ENCODE measurements around the gene RPL27A. TPM values are rescaled to one million over a fixed set of nuclear protein-coding genes. Genes with fewer than 3 reads are reported as not detected.
"Not testable (repeated sequence)": the region's sequence is repeated elsewhere in the genome, so short reads cannot be mapped to it uniquely, and the experiment has no call there.

RPL27A gene
- total RNA-seq, 1 donor from 2014 or later, result 1,860 TPM

- Histone ChIP-seq H3K9ac (ENCODE audit: low read depth in 1 of 3, low read length in 3 of 3) (no peak overlapping the region), H3K4me1 (ENCODE audit: control insufficient read depth in 3 of 3, insufficient read depth in 3 of 3, low read length in 3 of 3) (no peaks in the 10 kb centered on the region), H3K36me3 (ENCODE audit: control insufficient read depth in 3 of 3, insufficient read depth in 3 of 3, low read length in 3 of 3) (peaks cover 29 to 45% (median 38%) of the 10 kb centered on the region in 3 donors), H3K9me3 (ENCODE audit: control insufficient read depth in 3 of 3, low read length in 3 of 3) (no peaks in the 10 kb centered on the region), H3K27ac (ENCODE audit: low read depth, low read length) (no peak overlapping the region), H3K4me3 (ENCODE audit: low read length in 3 of 3) (no peak overlapping the region), H3K27me3 (ENCODE audit: control insufficient read depth in 3 of 3, insufficient read depth in 3 of 3, low read length in 3 of 3) (no peaks in the 10 kb centered on the region)
Measured at GRCh38 chr11:8649361-8649760, 33.2 kb upstream of the RPL27A start.

- H3K27me3 ChIP-seq (ENCODE audit: control insufficient read depth in 3 of 3, insufficient read depth in 3 of 3, low read length in 3 of 3), result no peaks in the 10 kb centered on the region
- no peaks in the 10 kb centered on the region for H3K4me1 ChIP-seq (ENCODE audit: control insufficient read depth in 3 of 3, insufficient read depth in 3 of 3, low read length in 3 of 3)
- H3K9ac ChIP-seq (ENCODE audit: low read depth in 1 of 3, low read length in 3 of 3), result no peak overlapping the region
- no peak overlapping the region for H3K27ac ChIP-seq (ENCODE audit: low read depth, low read length)
- H3K4me3 ChIP-seq (ENCODE audit: low read length in 3 of 3), result no peak overlapping the region
- peaks cover 26 to 36% (median 29%) of the 10 kb centered on the region in 3 donors for H3K36me3 ChIP-seq (ENCODE audit: control insufficient read depth in 3 of 3, insufficient read depth in 3 of 3, low read length in 3 of 3)
- H3K9me3 ChIP-seq (ENCODE audit: control insufficient read depth in 3 of 3, low read length in 3 of 3), result no peaks in the 10 kb centered on the region
Measured at GRCh38 chr11:8650401-8650990, 32.1 kb upstream of the RPL27A start.

- H3K4me3 ChIP-seq (ENCODE audit: low read length in 3 of 3), result no peak overlapping the region
- H3K4me1 ChIP-seq (ENCODE audit: control insufficient read depth in 3 of 3, insufficient read depth in 3 of 3, low read length in 3 of 3), result no peaks in the 10 kb centered on the region
- H3K27ac ChIP-seq (ENCODE audit: low read depth, low read length), result no peak overlapping the region
- H3K9ac ChIP-seq (ENCODE audit: low read depth in 1 of 3, low read length in 3 of 3), result no peak overlapping the region
- peaks cover 18 to 27% (median 21%) of the 10 kb centered on the region in 3 donors for H3K36me3 ChIP-seq (ENCODE audit: control insufficient read depth in 3 of 3, insufficient read depth in 3 of 3, low read length in 3 of 3)
- H3K27me3 ChIP-seq (ENCODE audit: control insufficient read depth in 3 of 3, insufficient read depth in 3 of 3, low read length in 3 of 3), result no peaks in the 10 kb centered on the region
- no peaks in the 10 kb centered on the region for H3K9me3 ChIP-seq (ENCODE audit: control insufficient read depth in 3 of 3, low read length in 3 of 3)
Measured at GRCh38 chr11:8652140-8652539, 30.5 kb upstream of the RPL27A start.

- Histone ChIP-seq H3K36me3 (ENCODE audit: control insufficient read depth in 3 of 3, insufficient read depth in 3 of 3, low read length in 3 of 3) (peaks cover 6 to 14% (median 8%) of the 10 kb centered on the region in 3 donors), H3K9me3 (ENCODE audit: control insufficient read depth in 3 of 3, low read length in 3 of 3) (no peaks in the 10 kb centered on the region), H3K27me3 (ENCODE audit: control insufficient read depth in 3 of 3, insufficient read depth in 3 of 3, low read length in 3 of 3) (no peaks in the 10 kb centered on the region), H3K4me3 (ENCODE audit: low read length in 3 of 3) (no peak overlapping the region), H3K9ac (ENCODE audit: low read depth in 1 of 3, low read length in 3 of 3) (no peak overlapping the region), H3K4me1 (ENCODE audit: control insufficient read depth in 3 of 3, insufficient read depth in 3 of 3, low read length in 3 of 3) (peaks cover 2 to 5% (median 3%) of the 10 kb centered on the region in 3 donors), H3K27ac (ENCODE audit: low read depth, low read length) (no peak overlapping the region)
Measured at GRCh38 chr11:8654503-8654902, 28.1 kb upstream of the RPL27A start.

GRCh38 chr11:8656291-8656690 is 26.3 kb upstream of the RPL27A start:
- no peaks in the 10 kb centered on the region for H3K27me3 ChIP-seq (ENCODE audit: control insufficient read depth in 3 of 3, insufficient read depth in 3 of 3, low read length in 3 of 3)
- H3K9me3 ChIP-seq (ENCODE audit: control insufficient read depth in 3 of 3, low read length in 3 of 3), result no peaks in the 10 kb centered on the region
- no peak overlapping the region for H3K27ac ChIP-seq (ENCODE audit: low read depth, low read length)
- H3K4me1 ChIP-seq (ENCODE audit: control insufficient read depth in 3 of 3, insufficient read depth in 3 of 3, low read length in 3 of 3), result peaks cover 2 to 5% (median 3%) of the 10 kb centered on the region in 3 donors
- H3K36me3 ChIP-seq (ENCODE audit: control insufficient read depth in 3 of 3, insufficient read depth in 3 of 3, low read length in 3 of 3), result peaks cover 2 to 5% (median 3%) of the 10 kb centered on the region in 3 donors
- no peak overlapping the region for H3K9ac ChIP-seq (ENCODE audit: low read depth in 1 of 3, low read length in 3 of 3)
- no peak overlapping the region for H3K4me3 ChIP-seq (ENCODE audit: low read length in 3 of 3)

- no peaks in the 10 kb centered on the region for H3K27me3 ChIP-seq (ENCODE audit: control insufficient read depth in 3 of 3, insufficient read depth in 3 of 3, low read length in 3 of 3)
- H3K9me3 ChIP-seq (ENCODE audit: control insufficient read depth in 3 of 3, low read length in 3 of 3), result no peaks in the 10 kb centered on the region
- peak overlapping the region in 1 of 3 donors; percentile 58 for H3K9ac ChIP-seq (ENCODE audit: low read depth in 1 of 3, low read length in 3 of 3)
- H3K4me3 ChIP-seq (ENCODE audit: low read length in 3 of 3), result peak overlapping the region in 1 of 3 donors; percentile 25
- H3K4me1 ChIP-seq (ENCODE audit: control insufficient read depth in 3 of 3, insufficient read depth in 3 of 3, low read length in 3 of 3), result peaks cover 2 to 5% (median 3%) of the 10 kb centered on the region in 3 donors
- H3K27ac ChIP-seq (ENCODE audit: low read depth, low read length), result no peak overlapping the region
- H3K36me3 ChIP-seq (ENCODE audit: control insufficient read depth in 3 of 3, insufficient read depth in 3 of 3, low read length in 3 of 3), result peaks cover 2 to 7% (median 3%) of the 10 kb centered on the region in 3 donors
Measured at GRCh38 chr11:8658321-8659057, 24.1 kb upstream of the RPL27A start.

GRCh38 chr11:8661001-8661795 is 21.4 kb upstream of the RPL27A start:
- no peaks in the 10 kb centered on the region for H3K9me3 ChIP-seq (ENCODE audit: control insufficient read depth in 3 of 3, low read length in 3 of 3)
- peaks cover 3 to 12% (median 6%) of the 10 kb centered on the region in 3 donors for H3K36me3 ChIP-seq (ENCODE audit: control insufficient read depth in 3 of 3, insufficient read depth in 3 of 3, low read length in 3 of 3)
- H3K4me3 ChIP-seq (ENCODE audit: low read length in 3 of 3), result no peak overlapping the region
- H3K4me1 ChIP-seq (ENCODE audit: control insufficient read depth in 3 of 3, insufficient read depth in 3 of 3, low read length in 3 of 3), result peaks cover 2 to 5% (median 3%) of the 10 kb centered on the region in 3 donors
- no peak overlapping the region for H3K9ac ChIP-seq (ENCODE audit: low read depth in 1 of 3, low read length in 3 of 3)
- H3K27ac ChIP-seq (ENCODE audit: low read depth, low read length), result peak overlapping the region; percentile 7
- no peaks in the 10 kb centered on the region for H3K27me3 ChIP-seq (ENCODE audit: control insufficient read depth in 3 of 3, insufficient read depth in 3 of 3, low read length in 3 of 3)

- Histone ChIP-seq H3K4me1 (ENCODE audit: control insufficient read depth in 3 of 3, insufficient read depth in 3 of 3, low read length in 3 of 3) (no peaks in the 10 kb centered on the region), H3K27ac (ENCODE audit: low read depth, low read length) (no peak overlapping the region), H3K9ac (ENCODE audit: low read depth in 1 of 3, low read length in 3 of 3) (no peak overlapping the region), H3K9me3 (ENCODE audit: control insufficient read depth in 3 of 3, low read length in 3 of 3) (no peaks in the 10 kb centered on the region), H3K4me3 (ENCODE audit: low read length in 3 of 3) (no peak overlapping the region), H3K36me3 (ENCODE audit: control insufficient read depth in 3 of 3, insufficient read depth in 3 of 3, low read length in 3 of 3) (peaks cover 5 to 15% (median 12%) of the 10 kb centered on the region in 3 donors), H3K27me3 (ENCODE audit: control insufficient read depth in 3 of 3, insufficient read depth in 3 of 3, low read length in 3 of 3) (no peaks in the 10 kb centered on the region)
Measured at GRCh38 chr11:8665222-8665621, 17.4 kb upstream of the RPL27A start.

- H3K9me3 ChIP-seq (ENCODE audit: control insufficient read depth in 3 of 3, low read length in 3 of 3); H3K27ac ChIP-seq (ENCODE audit: low read depth, low read length): not testable (repeated sequence)
Measured at GRCh38 chr11:8670081-8670480, 12.5 kb upstream of the RPL27A start.

More at GRCh38 chr11:8670081-8670480, 12.5 kb upstream of the RPL27A start:
- peaks cover 8 to 22% (median 19%) of the 10 kb centered on the region in 3 donors for H3K36me3 ChIP-seq (ENCODE audit: control insufficient read depth in 3 of 3, insufficient read depth in 3 of 3, low read length in 3 of 3)
- not testable (repeated sequence) for H3K9ac ChIP-seq (ENCODE audit: low read depth in 1 of 3, low read length in 3 of 3); H3K4me1 ChIP-seq (ENCODE audit: control insufficient read depth in 3 of 3, insufficient read depth in 3 of 3, low read length in 3 of 3); H3K4me3 ChIP-seq (ENCODE audit: low read length in 3 of 3); H3K27me3 ChIP-seq (ENCODE audit: control insufficient read depth in 3 of 3, insufficient read depth in 3 of 3, low read length in 3 of 3)

Data from skeletal muscle tissue (tissue), 4 donors.